ENCODE measurements around the gene COL9A3. TPM values are rescaled to one million over a fixed set of nuclear protein-coding genes. Genes with fewer than 3 reads are reported as not detected.

The COL9A3 gene
- total RNA-seq, 1 experiment from 2014 or later = 150 TPM

DNA sequence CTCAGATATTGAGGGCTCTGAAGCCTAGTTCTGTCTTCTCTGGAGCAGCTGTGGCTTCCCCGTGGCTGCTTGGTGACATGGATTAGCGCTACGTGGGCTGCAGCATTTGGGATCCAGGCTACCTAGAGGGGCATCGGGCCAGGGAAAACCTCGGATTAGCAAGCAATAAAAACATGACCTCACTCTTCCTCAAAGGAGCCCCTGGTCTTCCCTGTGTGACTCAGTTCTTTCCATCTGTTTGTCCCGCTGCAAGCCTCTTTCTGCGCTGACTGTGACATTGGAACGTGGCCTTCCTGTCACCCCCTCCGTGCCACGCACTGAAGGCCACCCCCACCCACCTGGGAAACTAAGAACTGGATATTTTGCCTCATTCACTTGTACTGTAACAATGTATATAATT, 17.0 kb upstream of the COL9A3 start:
- Histone ChIP-seq H3K79me1 (ENCODE audit: insufficient read depth, low read depth, low read length, poor library complexity, severe bottlenecking) (no peaks in the 10 kb centered on the region), H3T11ph (ENCODE audit: low read length) (no peak overlapping the region), H3K79me2 (ENCODE audit: insufficient read depth, low read length) (no peaks in the 10 kb centered on the region), H3K9me3 (ENCODE audit: control insufficient read depth, low read depth, low read length) (no peaks in the 10 kb centered on the region), H3K23me2 (ENCODE audit: insufficient read length, low read depth, low read length, poor library complexity, severe bottlenecking) (peaks cover 4% of the 10 kb centered on the region), H3K4me2 (ENCODE audit: insufficient read depth, insufficient read length, low read length) (no peak overlapping the region), H3K23ac (ENCODE audit: insufficient read length, low read depth, low read length) (no peak overlapping the region), H3K4ac (ENCODE audit: low read depth, low read length) (no peak overlapping the region), H2BK120ac (ENCODE audit: low read depth, low read length, poor library complexity, severe bottlenecking) (no peak overlapping the region), H2BK15ac (ENCODE audit: low read depth, low read length) (no peak overlapping the region), H4K8ac (replicated peaks; ENCODE audit: insufficient read length, low read depth, low read length) (no peak overlapping the region), H4K5ac (ENCODE audit: insufficient read length, low read depth, low read length) (no peak overlapping the region), H2BK20ac (ENCODE audit: low read depth, low read length, poor library complexity, severe bottlenecking) (no peak overlapping the region), H3K14ac (ENCODE audit: insufficient read depth, low read length) (no peak overlapping the region), H3K27ac (ENCODE audit: insufficient read length, low read depth, low read length) (no peak overlapping the region), H3K56ac (ENCODE audit: insufficient read length, low read depth, low read length) (no peak overlapping the region), H4K91ac (ENCODE audit: insufficient read length, low read depth, low read length) (no peak overlapping the region), H3K4me1 (ENCODE audit: insufficient read depth, low read length) (no peaks in the 10 kb centered on the region), H2AK5ac (ENCODE audit: insufficient read length, low read length) (no peak overlapping the region), H2AFZ (ENCODE audit: low read length) (no peak overlapping the region), H3K27me3 (ENCODE audit: insufficient read depth, low read length) (no peaks in the 10 kb centered on the region), H2BK12ac (ENCODE audit: insufficient read length, low read depth, low read length) (no peak overlapping the region), H3K18ac (ENCODE audit: insufficient read length, low read depth, low read length) (no peak overlapping the region), H4K20me1 (ENCODE audit: control insufficient read depth, insufficient read depth, insufficient read length) (no peaks in the 10 kb centered on the region), H2BK5ac (ENCODE audit: insufficient read length, low read length) (no peak overlapping the region), H3K9ac (ENCODE audit: extremely low read depth, insufficient read length, low read length) (no peak overlapping the region)
- no peak for DNase-seq
- peaks cover 11% of the 10 kb centered on the region in 2 experiments for H3K4me1 Mint-ChIP-seq
- H3K4me3 Mint-ChIP-seq = no peak overlapping the region
- H3K36me3 Mint-ChIP-seq (ENCODE audit: insufficient read depth in 1 of 3, low read depth in 3 of 3) = peaks cover 13 to 38% (median 34%) of the 10 kb centered on the region in 3 experiments
- no CpG with 5 or more reads among the region's 10 CpGs for WGBS (ENCODE audit: extremely low coverage, insufficient read length, low lambda C conversion rate)
- H3K27ac Mint-ChIP-seq = no peak overlapping the region
- no peaks in the 10 kb centered on the region for H3K9me3 Mint-ChIP-seq
- TF ChIP-seq CTCF (conservative IDR thresholded peaks at IDR 0.05) = no peak
- peaks cover 30% of the 10 kb centered on the region for H3K27me3 Mint-ChIP-seq (ENCODE audit: low read depth)

Data from H9 (cell line).